IMR-90 (cell line): ENCODE results near the gene TMEM63C. TPM values are rescaled to one million over a fixed set of nuclear protein-coding genes. Genes with fewer than 3 reads are reported as not detected.

ENCODE experiments used
- ATAC-seq: fragments of 200-7000 bp; cut with Tn5 transposase; 2 replicates; pipeline ENCODE4 v1.9.1; 2020; ENCODE audit warnings: low read depth, mild to moderate bottlenecking, moderate library complexity
- BruUV-seq: library from RNA; stranded (reverse); fragments of 400-500 nt; replicated peaks from 2 replicates; lab custom pipeline; 2021; lab: Mats Ljungman, UMichigan
- CTCF ChIA-PET: fragments of 300-600 bp; formaldehyde crosslinking; extraction: SDS; loops from one replicate; lab custom pipeline; 2021; ENCODE audit warnings: antibody characterized with exemption; lab: Yijun Ruan, JAX
- POLR2A ChIA-PET: fragments of 300-600 bp; sonication (Branson Sonifier 250); formaldehyde crosslinking; loops from one replicate; lab custom pipeline; 2022; ENCODE audit warnings: antibody characterized with exemption; ENCODE audit not compliant: unreplicated experiment; lab: Charles Lee
- DNase-seq: peaks from one replicate; pipeline ENCODE4 v3.0.0; 2013
- H2AFZ ChIP-seq: replicated peaks from 2 replicates; pipeline ENCODE3; 2013; ENCODE audit warnings: low read length, mild to moderate bottlenecking; ENCODE audit not compliant: poor library complexity
- H2AK5ac ChIP-seq: 2 replicates; pipeline ENCODE4 v1.6.1; 2013; ENCODE audit warnings: low read depth, low read length, inconsistent platforms
- H2AK9ac ChIP-seq: replicated peaks from 2 replicates; pipeline ENCODE3; 2013; ENCODE audit warnings: mild to moderate bottlenecking, low read depth, low read length, moderate library complexity; ENCODE audit not compliant: poor library complexity
- H2BK120ac ChIP-seq: 2 replicates; pipeline ENCODE4 v1.6.1; 2013; ENCODE audit warnings: low read depth, low read length, inconsistent platforms
- H2BK15ac ChIP-seq: 3 replicates; pipeline ENCODE4 v1.6.1; 2013; ENCODE audit warnings: low read depth, low read length, inconsistent platforms
- H2BK20ac ChIP-seq: 2 replicates; pipeline ENCODE4 v1.6.1; 2013; ENCODE audit warnings: low read depth, mild to moderate bottlenecking, inconsistent platforms, low read length, moderate library complexity
- H2BK5ac ChIP-seq: 2 replicates; pipeline ENCODE4 v1.6.1; 2013; ENCODE audit warnings: mild to moderate bottlenecking, low read depth, low read length, inconsistent platforms; ENCODE audit not compliant: poor library complexity, severe bottlenecking
- H3K14ac ChIP-seq: replicated peaks from 2 replicates; pipeline ENCODE4 v1.6.1; 2013; ENCODE audit warnings: low read depth, low read length, inconsistent platforms
- H3K18ac ChIP-seq: 2 replicates; pipeline ENCODE4 v1.6.1; 2013; ENCODE audit warnings: low read depth, low read length, control low read depth
- H3K23ac ChIP-seq: 2 replicates; pipeline ENCODE4 v1.6.1; 2013; ENCODE audit warnings: low read depth, low read length, inconsistent platforms
- H3K27ac ChIP-seq: 2 replicates; pipeline ENCODE4 v1.5.1; 2013; ENCODE audit warnings: mild to moderate bottlenecking, control low read depth, low read length; ENCODE audit not compliant: insufficient read depth
- H3K27me3 ChIP-seq: 2 replicates; pipeline ENCODE4 v1.6.1; 2013; ENCODE audit warnings: low read length; ENCODE audit not compliant: control insufficient read depth, insufficient read depth
- H3K36me3 ChIP-seq: 2 replicates; pipeline ENCODE4 v1.6.1; 2013; ENCODE audit warnings: low read length, mixed read lengths; ENCODE audit not compliant: control insufficient read depth, insufficient read depth
- H3K4ac ChIP-seq: 2 replicates; pipeline ENCODE4 v1.6.1; 2013; ENCODE audit warnings: low read depth, low read length, inconsistent platforms
- H3K4me1 ChIP-seq: 2 replicates; pipeline ENCODE4 v1.6.1; 2013; ENCODE audit warnings: low read length, mixed read lengths; ENCODE audit not compliant: control insufficient read depth, insufficient read depth
- H3K4me2 ChIP-seq: 2 replicates; pipeline ENCODE4 v1.6.1; 2013; ENCODE audit warnings: low read depth, mild to moderate bottlenecking, control low read depth, low read length, moderate library complexity
- H3K4me3 ChIP-seq: 2 replicates; pipeline ENCODE4 v1.5.1; 2013; ENCODE audit warnings: low read depth, mild to moderate bottlenecking, control low read depth, low read length, moderate library complexity; ENCODE audit not compliant: insufficient read depth
- H3K56ac ChIP-seq: 2 replicates; pipeline ENCODE4 v1.6.1; 2013; ENCODE audit warnings: low read length, inconsistent platforms; ENCODE audit not compliant: insufficient read depth; ENCODE audit errors: extremely low read depth
- H3K79me1 ChIP-seq, 2 experiments: 2 replicates each; pipeline ENCODE4 v1.6.1; 2013; ENCODE audit warnings: low read length in 2 of 2, inconsistent platforms in 1 of 2, low read depth in 1 of 2
- H3K9ac ChIP-seq: 2 replicates; pipeline ENCODE4 v1.6.1; 2013; ENCODE audit warnings: low read depth, low read length, control low read depth
- H3K9me1 ChIP-seq: 2 replicates; pipeline ENCODE4 v1.6.1; 2013; ENCODE audit warnings: low read length, inconsistent platforms; ENCODE audit not compliant: insufficient read depth
- H3K9me3 ChIP-seq: 2 replicates; pipeline ENCODE4 v1.6.1; 2013; ENCODE audit warnings: low read length; ENCODE audit not compliant: control insufficient read depth, insufficient read depth
- H4K20me1 ChIP-seq: 2 replicates; pipeline ENCODE4 v1.6.1; 2013; ENCODE audit warnings: low read length, inconsistent platforms; ENCODE audit not compliant: insufficient read depth
- H4K5ac ChIP-seq: 2 replicates; pipeline ENCODE4 v1.6.1; 2013; ENCODE audit warnings: mild to moderate bottlenecking, low read depth, low read length, control low read depth
- H4K8ac ChIP-seq, 2 experiments: 2 replicates each; pipeline ENCODE4 v1.6.1; 2013; ENCODE audit warnings: low read depth in 2 of 2, low read length in 2 of 2, control low read depth in 1 of 2, inconsistent platforms in 1 of 2
- H4K91ac ChIP-seq: 2 replicates; pipeline ENCODE4 v1.6.1; 2013; ENCODE audit warnings: low read depth, low read length, inconsistent platforms; ENCODE audit not compliant: insufficient read depth
- BHLHE40 ChIP-seq: fragments of 150-350 bp; IDR thresholded peaks from 2 replicates; pipeline ENCODE4 v1.6.1; 2016; ENCODE audit warnings: mild to moderate bottlenecking, low read depth, low read length
- CHD1 ChIP-seq: IDR thresholded peaks from 2 replicates; pipeline ENCODE4 v1.6.1; 2012; ENCODE audit warnings: low read depth, low read length, improper control_type of control experiment
- FOS ChIP-seq: fragments of 150-350 bp; IDR thresholded peaks from 2 replicates; pipeline ENCODE4 v1.6.1; 2016; ENCODE audit warnings: low read depth, low read length
- MAFK ChIP-seq: IDR thresholded peaks from 2 replicates; pipeline ENCODE4 v1.6.1; 2012; ENCODE audit warnings: low read depth, low read length, improper control_type of control experiment
- MXI1 ChIP-seq: IDR thresholded peaks from 2 replicates; pipeline ENCODE4 v1.6.1; 2012; ENCODE audit warnings: low read depth, mild to moderate bottlenecking, low read length, moderate library complexity, borderline replicate concordance
- RAD21 ChIP-seq: IDR thresholded peaks from 2 replicates; pipeline ENCODE4 v1.6.1; 2012; ENCODE audit warnings: low read length, improper control_type of control experiment
- RFX5 ChIP-seq: IDR thresholded peaks from 2 replicates; pipeline ENCODE4 v1.8.0; 2012; ENCODE audit warnings: low read depth, mild to moderate bottlenecking, low read length, moderate library complexity
- SMC3 ChIP-seq: fragments of 150-350 bp; IDR thresholded peaks from 2 replicates; pipeline ENCODE4 v1.6.1; 2016; ENCODE audit warnings: low read depth, mild to moderate bottlenecking, antibody characterized with exemption, low read length, moderate library complexity
- WGBS, 2 experiments: methylation state at CpG; one replicate each; pipeline versions ENCODE4 v1.1.5 to v1.1.7; 2013; ENCODE audit warnings: missing lambda C conversion rate in 2 of 2; ENCODE audit not compliant: insufficient read length in 1 of 2; ENCODE audit errors: extremely low coverage in 2 of 2; 5-methylcytosine and 5-hydroxymethylcytosine counted together
- dilution Hi-C: fragments of 300-500 bp; cut with HindIII; formaldehyde crosslinking; loops from one replicate; pipeline ENCODE4 v1.14.3; 2018; ENCODE audit warnings: low sequenced_read_pairs; ENCODE audit not compliant: unreplicated experiment
- in situ Hi-C: fragments of 300-500 bp; cut with MboI; formaldehyde crosslinking; loops from 3 replicates; pipeline ENCODE4 v1.14.3; 2019; ENCODE audit warnings: low sequenced_read_pairs, inconsistent platforms, mixed read lengths
- intact Hi-C: fragments of 100-400 bp; cut with micrococcal nuclease; formaldehyde crosslinking; loops from 2 replicates; pipeline ENCODE4 v1.10.0; 2022
- polyA plus RNA-seq, 3 experiments: library from polyadenylated mRNA; depleted of rRNA; stranded (reverse); fragments of >200 nt; gene quantifications; 2 replicates each; pipeline ENCODE4 v1.2.3, GENCODE V29; 2012; ENCODE audit warnings: low replicate concordance in 1 of 3
- total RNA-seq: library from RNA; depleted of rRNA; stranded (reverse); fragments of >200 nt; gene quantifications from 2 replicates; pipeline ENCODE4 v1.2.3, GENCODE V29; 2012
- TF ChIP-seq, protein P1 (sequence below): fragments of 150-350 bp; IDR thresholded peaks from 2 replicates; pipeline ENCODE4 v1.6.1; 2016; ENCODE audit warnings: low read depth, mild to moderate bottlenecking, low read length, moderate library complexity, borderline replicate concordance

The TMEM63C gene
- total and polyA plus RNA-seq, 2 of the 4 experiments (the other 2 are of a cell fraction), result under 0.01 TPM; not detected in 1

GRCh38 chr14:77221241-77221871, 39.8 kb downstream of the TMEM63C start:
- Histone ChIP-seq H3K36me3 (no peaks in the 10 kb centered on the region), H3K9ac (no peak overlapping the region), H4K20me1 (no peaks in the 10 kb centered on the region), H3K9me3 (no peaks in the 10 kb centered on the region), H3K14ac (no peak overlapping the region), H4K91ac (no peak overlapping the region), H3K23ac (no peak overlapping the region), H2AFZ (no peak overlapping the region), H3K4ac (no peak overlapping the region), H2BK120ac (no peak overlapping the region), H3K56ac (no peak overlapping the region), H3K4me3 (no peak overlapping the region), H2BK20ac (no peak overlapping the region), H3K4me1 (no peaks in the 10 kb centered on the region), H4K5ac (no peak overlapping the region), H2BK5ac (no peak overlapping the region), H4K8ac (no peak overlapping the region), H2AK5ac (no peak overlapping the region), H3K4me2 (no peak overlapping the region), H3K18ac (no peak overlapping the region), H2AK9ac (no peak overlapping the region), H3K79me1 (no peaks in the 10 kb centered on the region), H2BK15ac (no peak overlapping the region), H3K27me3 (peaks cover 6% of the 10 kb centered on the region; the same call in 1 of the 2 replicates), H3K9me1 (no peaks in the 10 kb centered on the region), H3K27ac (no peak overlapping the region)
- CTCF ChIA-PET, result no interaction called here
- in situ Hi-C loops, result no loop called here
- 61% methylated on average over 16 of the region's 23 CpGs; no CpG with 5 or more reads in 1 of the 2 experiments for WGBS, 2 experiments
- POLR2A ChIA-PET, result no interaction called here
- BruUV-seq, result no TSS peak
- no peak for ATAC-seq
- no peak for DNase-seq
- TF ChIP-seq, protein P1, sequence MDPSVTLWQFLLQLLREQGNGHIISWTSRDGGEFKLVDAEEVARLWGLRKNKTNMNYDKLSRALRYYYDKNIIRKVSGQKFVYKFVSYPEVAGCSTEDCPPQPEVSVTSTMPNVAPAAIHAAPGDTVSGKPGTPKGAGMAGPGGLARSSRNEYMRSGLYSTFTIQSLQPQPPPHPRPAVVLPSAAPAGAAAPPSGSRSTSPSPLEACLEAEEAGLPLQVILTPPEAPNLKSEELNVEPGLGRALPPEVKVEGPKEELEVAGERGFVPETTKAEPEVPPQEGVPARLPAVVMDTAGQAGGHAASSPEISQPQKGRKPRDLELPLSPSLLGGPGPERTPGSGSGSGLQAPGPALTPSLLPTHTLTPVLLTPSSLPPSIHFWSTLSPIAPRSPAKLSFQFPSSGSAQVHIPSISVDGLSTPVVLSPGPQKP, result no peak
- no peak for TF ChIP-seq FOS
- TF ChIP-seq MAFK, result no peak
- no peak for TF ChIP-seq BHLHE40
- TF ChIP-seq RAD21, result no peak
- no peak for TF ChIP-seq SMC3
- no peak for TF ChIP-seq RFX5
- TF ChIP-seq MXI1, result no peak
- no peak for TF ChIP-seq CHD1
- dilution Hi-C loops, result no loop called here
- intact Hi-C loops, result no loop called here
